Diencephalon (tissue), 1 donor: ENCODE data around the gene ENTPD8. TPM values are rescaled to one million over a fixed set of nuclear protein-coding genes. Genes with fewer than 3 reads are reported as not detected.

ENCODE experiments used
- total RNA-seq: library from RNA; depleted of rRNA; stranded (reverse); fragments of >200 nt; gene quantifications from one replicate; pipeline ENCODE4 v1.2.3, GENCODE V29; 2014

The ENTPD8 gene, protein sequence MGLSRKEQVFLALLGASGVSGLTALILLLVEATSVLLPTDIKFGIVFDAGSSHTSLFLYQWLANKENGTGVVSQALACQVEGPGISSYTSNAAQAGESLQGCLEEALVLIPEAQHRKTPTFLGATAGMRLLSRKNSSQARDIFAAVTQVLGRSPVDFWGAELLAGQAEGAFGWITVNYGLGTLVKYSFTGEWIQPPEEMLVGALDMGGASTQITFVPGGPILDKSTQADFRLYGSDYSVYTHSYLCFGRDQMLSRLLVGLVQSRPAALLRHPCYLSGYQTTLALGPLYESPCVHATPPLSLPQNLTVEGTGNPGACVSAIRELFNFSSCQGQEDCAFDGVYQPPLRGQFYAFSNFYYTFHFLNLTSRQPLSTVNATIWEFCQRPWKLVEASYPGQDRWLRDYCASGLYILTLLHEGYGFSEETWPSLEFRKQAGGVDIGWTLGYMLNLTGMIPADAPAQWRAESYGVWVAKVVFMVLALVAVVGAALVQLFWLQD
- not detected for total RNA-seq

DNA sequence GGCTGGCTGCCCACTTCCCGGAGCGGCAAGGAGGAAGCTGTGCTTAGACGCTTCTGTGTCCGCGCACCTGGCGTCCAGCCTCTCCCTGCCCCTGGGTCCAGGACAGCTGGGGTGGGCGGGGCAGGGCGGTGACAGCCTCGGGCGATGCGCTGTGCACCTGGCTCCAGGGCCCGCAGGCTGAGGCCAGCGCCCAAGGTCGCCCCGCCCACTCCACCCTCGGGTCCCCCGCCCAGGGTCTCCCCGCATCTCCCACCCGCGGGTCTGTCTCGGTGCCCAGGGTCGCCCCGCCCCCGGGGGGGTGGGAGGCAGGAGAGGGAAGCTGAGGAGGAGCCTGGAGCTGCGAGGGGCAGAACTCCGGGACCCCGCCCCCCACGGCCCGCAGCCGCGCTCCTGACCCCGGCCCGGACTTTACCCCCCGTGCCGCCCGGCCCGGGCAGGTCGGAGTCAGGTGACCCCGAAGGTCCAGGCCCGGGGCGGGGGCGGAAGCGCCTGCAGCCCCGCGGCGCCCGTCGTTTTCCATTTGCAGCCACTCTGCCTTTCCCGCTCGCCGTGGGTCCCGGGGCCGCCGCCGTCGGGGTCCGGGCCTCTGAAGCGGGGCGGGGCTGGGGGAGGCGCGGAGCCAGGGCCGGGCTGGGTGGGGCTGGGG is at the start of gene ENTPD8:
ENTPD8 (minus strand) TSS at position 69 of the 646 bp plus-strand sequence. CDS start 3,072 bp downstream, outside the sequence.

DNA sequence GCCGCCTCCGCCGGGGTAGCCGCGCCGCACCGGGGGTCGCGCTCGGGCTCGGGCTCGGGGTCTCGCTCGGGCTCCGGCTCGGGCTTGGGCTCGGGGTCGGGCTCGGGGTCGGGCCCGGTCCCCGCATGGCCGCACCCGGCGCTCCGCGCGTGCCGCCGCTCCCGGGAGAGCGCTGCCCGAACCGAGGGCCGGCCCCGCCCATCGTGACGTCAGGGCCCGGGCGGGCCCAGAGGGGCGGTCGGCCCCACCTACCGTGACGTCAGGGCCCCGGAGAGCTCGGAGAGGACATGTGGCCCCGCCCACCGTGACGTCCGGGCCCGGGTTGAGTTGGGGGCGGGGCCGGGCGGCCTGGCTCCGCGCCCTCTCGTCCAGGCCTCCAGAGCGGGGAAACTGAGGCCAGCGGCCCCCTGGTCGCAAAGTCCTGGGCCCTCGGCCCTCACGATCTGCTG is 18.0 kb upstream of the ENTPD8 start, which contains the start of gene NSMF:
NSMF (minus strand) TSS at position 183 of the 449 bp plus-strand sequence. CDS start 232 bp downstream, outside the sequence.

DNA sequence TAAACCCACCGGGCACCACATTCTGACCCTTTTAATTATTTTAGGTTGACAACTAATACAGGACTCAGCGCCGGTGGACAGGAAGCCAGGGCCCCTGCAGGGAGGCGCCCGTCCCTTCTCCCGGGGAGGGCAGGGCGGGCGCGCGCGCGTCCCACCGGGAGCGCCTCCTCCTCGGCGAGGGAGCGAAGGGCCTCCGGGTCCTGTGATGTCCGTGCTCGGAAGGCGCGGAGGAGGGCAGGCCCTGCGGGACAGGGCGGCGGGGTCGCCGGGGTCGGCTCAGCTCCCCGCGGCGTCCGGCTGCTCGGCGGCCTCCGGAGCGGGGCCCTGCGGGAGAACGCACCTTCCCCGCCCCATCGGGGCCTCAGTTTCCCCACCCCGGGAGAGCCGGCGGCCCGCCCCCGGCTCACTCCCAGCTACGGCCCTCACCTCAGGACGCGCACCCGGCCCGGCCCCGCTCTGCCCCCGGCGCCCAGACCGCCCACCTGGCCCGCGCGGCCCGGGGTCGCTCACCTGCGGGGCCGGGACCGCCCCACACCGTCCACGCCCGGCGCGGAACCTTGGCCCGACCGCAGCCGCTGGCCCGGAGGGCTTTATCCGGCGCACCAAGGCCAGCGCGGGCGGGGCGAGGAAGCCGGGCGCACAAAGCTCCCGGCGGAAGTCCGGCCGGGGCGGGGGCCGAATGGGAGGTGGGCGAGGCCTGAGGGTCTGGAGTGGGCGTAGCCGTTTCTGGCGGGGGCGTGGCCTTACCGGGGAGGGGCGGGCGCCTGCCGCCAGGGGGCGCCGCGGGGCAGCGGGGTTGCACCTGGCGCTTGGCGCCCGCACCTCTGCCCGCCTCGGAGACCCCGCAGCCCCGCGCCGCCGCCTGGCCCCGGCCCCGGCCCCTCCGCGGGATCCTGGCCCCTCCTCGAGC is 18.3 kb downstream of the ENTPD8 start, which contains the start of the genes EXD3 and NOXA1:
EXD3 (minus strand) TSS at position 559 of the 910 bp plus-strand sequence. CDS start 27,805 bp downstream, outside the sequence.
NOXA1 (plus strand) TSS at position 790 of the 910 bp plus-strand sequence. CDS start 137 bp downstream, outside the sequence.

Other genes with a start within 250 kb of the ENTPD8 start
- 7.8 TPM for gene TPRN, start 240.6 kb downstream of the ENTPD8 start, total RNA-seq
- gene TMEM203, start 235.7 kb downstream of the ENTPD8 start, total RNA-seq, result 38.8 TPM
- gene NDOR1, start 235.7 kb downstream of the ENTPD8 start, total RNA-seq, result 3.9 TPM
- gene RNF208, start 219.1 kb downstream of the ENTPD8 start, total RNA-seq, result 1.8 TPM
- 0.92 TPM for gene CYSRT1, start 216.2 kb downstream of the ENTPD8 start, total RNA-seq
- not detected for gene RNF224, start 213.9 kb downstream of the ENTPD8 start, total RNA-seq
- gene SLC34A3, start 210.5 kb downstream of the ENTPD8 start, total RNA-seq, result not detected
- 213 TPM for gene TUBB4B, start 200.1 kb downstream of the ENTPD8 start, total RNA-seq
- gene STPG3, start 190.1 kb downstream of the ENTPD8 start, total RNA-seq, result not detected
- 38.8 TPM for gene NELFB, start 186.0 kb downstream of the ENTPD8 start, total RNA-seq
- gene TOR4A, start 163.6 kb downstream of the ENTPD8 start, total RNA-seq, result 0.92 TPM
- 5.8 TPM for gene NRARP, start 139.1 kb downstream of the ENTPD8 start, total RNA-seq
- 9.5 TPM for gene EXD3, start 18.2 kb downstream of the ENTPD8 start, total RNA-seq
- 1.6 TPM for gene NOXA1, start 18.0 kb downstream of the ENTPD8 start, total RNA-seq
- 54.2 TPM for gene NSMF, start 18.0 kb upstream of the ENTPD8 start, total RNA-seq
- 1.6 TPM for gene PNPLA7, start 109.0 kb upstream of the ENTPD8 start, total RNA-seq
- 26.8 TPM for gene MRPL41, start 110.5 kb upstream of the ENTPD8 start, total RNA-seq
- gene DPH7, start 137.6 kb upstream of the ENTPD8 start, total RNA-seq, result 25.6 TPM
- gene ZMYND19, start 149.2 kb upstream of the ENTPD8 start, total RNA-seq, result 16.8 TPM
- 17.3 TPM for gene ARRDC1, start 164.3 kb upstream of the ENTPD8 start, total RNA-seq
- gene EHMT1, start 177.6 kb upstream of the ENTPD8 start, total RNA-seq, result 64.1 TPM